Skin of body (tissue), 3 donors: ENCODE measurements around the gene CFAP61. TPM values are rescaled to one million over a fixed set of nuclear protein-coding genes. Genes with fewer than 3 reads are reported as not detected.

Experiments used
- DNase-seq: peaks from one replicate; lab custom pipeline; 2025; lab: John Stamatoyannopoulos, UW
- small RNA-seq: library from RNA; depleted of rRNA; stranded (forward); fragments of <200 nt; gene quantifications from one replicate; pipeline ENCODE3, GENCODE V24; 2014; ENCODE audit warnings: low replicate concordance
- total RNA-seq: library from RNA; depleted of rRNA; stranded (reverse); fragments of >200 nt; gene quantifications from one replicate; pipeline ENCODE4 v1.2.3, GENCODE V29; 2014

CFAP61 gene
- total RNA-seq, 1 donor from 2014 or later: 0.20 TPM

DNA sequence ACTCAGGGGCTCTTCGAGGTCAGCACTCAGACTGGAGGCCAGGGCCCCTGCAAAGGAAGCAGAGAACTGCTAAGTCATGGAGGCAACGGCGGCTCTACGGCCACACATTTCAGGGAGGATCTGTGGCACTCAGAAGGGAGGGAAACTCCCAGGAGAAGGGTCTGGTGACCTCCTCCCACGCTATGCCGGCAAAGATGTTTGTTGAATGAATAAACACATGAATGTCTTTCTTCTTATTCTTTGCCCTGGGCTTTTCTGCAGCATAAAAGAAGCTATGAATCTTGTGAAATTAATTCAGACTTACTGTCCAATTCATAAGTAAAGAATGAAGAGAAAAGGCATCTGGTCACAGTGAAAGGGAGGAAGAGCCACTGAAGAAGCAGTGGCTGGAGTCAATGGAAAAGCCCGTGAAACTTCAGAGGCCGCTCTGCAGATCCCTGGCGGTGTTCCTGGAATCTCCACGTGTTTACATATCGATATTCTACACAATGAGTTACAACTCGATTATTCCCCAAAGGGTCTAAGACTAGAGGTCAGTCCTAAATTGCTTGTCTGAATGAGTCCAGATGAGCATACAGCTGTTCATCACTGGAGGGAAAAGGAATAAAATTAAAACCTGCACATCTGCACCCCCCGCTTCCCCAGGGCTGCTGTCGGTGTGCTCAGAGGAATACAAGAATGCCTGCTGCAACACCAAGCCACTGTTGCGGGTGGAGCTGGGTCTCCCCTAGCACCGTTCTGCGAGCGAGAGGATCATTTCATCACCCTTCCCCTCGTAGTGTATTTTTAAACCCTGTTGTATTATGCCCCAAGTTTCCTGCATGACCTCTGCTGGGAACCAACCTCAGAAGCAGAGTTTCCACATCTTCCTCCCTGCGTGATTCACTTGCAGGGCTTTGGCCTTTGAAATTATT, 341.1 kb downstream of the CFAP61 start:
- peak; percentile 18 for DNase-seq

DNA sequence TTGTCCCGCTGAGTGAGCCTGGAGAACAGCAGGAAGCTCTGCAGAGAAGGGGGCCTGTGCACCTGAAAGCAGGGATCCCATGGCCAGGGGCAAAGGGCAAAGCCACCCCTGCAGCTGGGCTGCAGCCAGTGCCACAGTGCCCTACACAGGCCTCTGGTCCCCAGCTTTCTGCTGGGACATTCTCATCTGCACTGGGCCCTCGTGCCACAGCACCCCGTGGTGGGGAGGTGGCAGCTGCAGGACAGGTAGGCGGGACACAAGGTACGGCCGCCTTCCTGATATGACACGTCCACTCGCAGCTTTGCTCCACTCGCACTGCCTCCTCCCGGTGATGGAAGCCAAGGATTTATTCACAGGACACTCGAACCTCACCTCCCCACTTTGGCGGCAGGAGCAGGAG, 342.8 kb downstream of the CFAP61 start:
- no peak for DNase-seq

DNA sequence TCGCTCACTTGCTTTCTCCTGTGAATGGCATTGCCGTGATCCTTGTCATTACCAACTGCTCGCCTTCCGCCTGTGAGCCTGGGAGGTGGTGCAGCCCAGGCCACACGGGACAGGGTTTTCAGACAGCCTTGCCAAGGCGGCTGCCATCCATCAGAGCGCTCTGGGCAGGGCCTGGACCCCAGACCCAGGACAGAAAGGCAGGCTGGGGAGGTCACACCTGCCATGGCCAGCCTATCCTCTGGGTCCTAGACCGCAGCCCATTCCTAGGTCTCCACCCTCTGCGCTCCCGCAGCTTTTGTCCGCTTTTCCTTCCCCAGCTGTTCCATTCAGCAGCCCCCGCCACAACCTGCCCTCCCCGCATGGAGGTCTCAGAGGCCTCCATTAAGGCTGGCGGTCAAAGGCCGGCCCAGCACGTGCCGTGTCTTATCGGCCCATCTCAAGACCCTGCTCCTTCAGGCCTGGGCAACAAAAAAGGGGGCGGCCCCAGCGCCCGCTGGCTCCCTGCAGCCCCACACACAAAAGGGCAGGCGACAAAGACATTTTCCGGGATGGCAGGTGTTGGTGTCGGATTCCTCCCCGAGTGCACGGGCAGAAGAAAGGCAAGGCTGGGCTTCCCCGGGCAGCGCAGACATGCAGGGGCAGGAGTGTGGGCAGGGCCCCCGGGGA, 343.7 kb downstream of the CFAP61 start:
- no peak for DNase-seq

DNA sequence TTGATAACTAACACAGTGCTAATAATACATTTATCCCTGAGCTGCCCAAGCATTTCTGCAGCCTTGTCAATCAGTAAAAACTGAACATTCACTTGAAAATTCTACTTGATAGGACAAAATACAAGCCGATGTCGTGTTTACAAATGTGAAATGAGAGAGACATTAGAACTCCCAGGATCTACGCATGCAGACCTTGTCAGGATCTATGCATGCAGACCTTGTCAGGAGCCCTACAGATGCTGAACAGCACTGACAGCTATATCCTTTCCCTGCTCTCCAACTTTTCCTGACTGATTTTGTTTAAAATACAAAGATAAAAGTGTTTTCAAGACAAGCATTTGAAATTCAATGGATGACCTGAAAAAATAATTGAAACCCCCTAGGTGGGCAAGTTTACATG, 344.5 kb downstream of the CFAP61 start:
- DNase-seq: no peak

DNA sequence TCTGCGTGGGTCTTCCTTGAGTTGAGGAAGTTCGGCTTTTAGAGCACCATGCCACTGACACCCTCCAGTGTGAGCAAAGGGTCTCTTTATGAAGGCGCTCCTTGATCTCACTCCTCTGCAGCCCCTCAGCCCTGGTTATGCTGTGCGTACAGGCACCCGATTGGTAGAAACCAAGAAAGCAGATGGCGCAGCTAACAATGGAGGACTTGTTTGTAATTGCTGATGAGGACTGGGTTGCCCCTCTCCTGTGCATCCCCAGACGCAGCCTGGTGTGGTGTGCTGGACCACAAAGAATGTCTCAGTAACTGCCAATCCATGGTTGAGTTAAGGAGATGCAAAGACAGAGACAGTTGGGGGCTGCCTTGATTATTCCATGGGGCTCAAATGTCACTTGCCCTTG, 345.8 kb downstream of the CFAP61 start:
- DNase-seq: no peak

DNA sequence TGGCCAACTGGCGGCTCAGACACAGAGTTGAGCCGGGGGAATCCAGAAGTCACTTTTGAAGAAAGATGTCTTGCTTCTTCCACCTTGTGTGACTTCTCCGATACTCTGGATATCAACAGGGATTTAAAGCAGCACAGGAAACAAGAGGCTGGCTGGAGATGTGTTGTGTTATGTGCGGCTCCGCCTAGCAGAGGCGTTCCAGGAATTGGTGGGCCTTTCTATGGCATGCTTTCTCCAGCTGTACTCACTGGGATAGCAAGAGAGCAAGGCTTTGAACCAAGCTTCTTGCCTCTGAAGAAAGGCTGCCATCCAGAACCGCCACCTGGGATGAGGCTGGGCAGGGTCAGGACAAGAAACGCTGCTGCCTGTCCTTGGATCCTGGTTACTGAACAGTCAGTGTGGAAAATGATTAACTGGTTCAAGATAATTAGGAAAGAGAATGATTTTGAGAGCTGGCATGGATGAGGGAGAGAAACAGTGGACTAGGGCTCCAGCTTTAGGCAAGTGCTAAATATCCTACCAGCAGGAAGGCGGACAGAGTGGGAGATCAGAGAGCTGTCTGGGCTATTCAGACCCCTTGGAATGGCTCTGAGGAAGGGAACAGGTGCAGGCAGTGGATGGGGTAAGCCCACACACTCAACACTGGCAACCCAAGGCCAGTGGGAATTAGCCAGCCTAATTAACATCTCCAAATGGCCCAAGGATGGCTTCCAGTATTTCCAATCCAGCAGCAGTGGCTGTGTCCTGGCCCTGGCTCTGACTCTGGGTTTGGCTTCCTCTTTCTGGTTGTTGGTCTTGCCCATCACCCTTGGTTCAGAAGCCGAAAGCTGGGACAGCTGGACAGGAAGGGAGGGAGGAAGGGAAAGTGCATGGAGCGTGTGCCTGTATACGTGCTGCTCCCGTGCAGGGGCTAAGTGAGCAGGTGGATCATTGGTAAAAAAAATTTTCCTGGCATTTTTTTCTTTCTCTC, 347.5 kb downstream of the CFAP61 start:
- no peak for DNase-seq

DNA sequence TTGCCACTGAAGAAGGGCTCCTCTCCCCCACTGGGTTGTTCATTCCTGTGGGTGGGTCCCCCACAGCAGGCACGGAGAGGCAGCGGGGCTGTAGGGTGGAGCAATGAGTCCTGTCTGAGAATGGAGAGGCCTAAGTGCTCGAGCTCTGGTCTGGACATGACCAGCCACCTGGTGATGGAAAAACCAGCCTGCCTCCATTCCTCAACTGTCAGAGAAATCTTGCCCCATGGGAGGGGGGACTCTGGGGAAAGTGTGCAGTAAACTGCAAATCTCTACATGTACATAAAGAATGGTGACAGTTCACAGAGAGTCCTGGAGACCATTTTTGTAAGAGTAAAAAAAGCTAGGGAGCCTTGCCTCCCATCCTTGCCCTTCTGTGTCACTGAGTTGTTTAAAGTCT, 349.7 kb downstream of the CFAP61 start:
- no peak for DNase-seq

DNA sequence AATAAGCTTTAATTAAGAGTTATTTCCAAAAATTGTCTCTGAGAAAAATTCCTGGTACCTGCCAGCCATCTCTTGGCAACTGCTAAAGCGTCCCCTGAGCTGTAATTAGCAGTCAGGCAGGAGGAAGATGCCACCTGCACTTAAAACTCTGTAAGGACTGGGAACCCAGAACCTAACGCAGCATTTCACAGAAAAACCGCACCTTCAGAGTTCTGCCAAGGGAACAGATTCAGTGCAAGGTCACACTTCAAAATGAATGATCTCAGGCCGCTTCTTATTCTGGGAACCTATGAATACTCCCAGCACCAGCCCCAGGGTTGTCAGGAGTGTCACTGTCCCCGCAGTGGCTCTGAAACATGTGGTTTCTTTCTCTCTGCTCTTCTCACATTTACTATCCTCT, 352.3 kb downstream of the CFAP61 start:
- DNase-seq: no peak

DNA sequence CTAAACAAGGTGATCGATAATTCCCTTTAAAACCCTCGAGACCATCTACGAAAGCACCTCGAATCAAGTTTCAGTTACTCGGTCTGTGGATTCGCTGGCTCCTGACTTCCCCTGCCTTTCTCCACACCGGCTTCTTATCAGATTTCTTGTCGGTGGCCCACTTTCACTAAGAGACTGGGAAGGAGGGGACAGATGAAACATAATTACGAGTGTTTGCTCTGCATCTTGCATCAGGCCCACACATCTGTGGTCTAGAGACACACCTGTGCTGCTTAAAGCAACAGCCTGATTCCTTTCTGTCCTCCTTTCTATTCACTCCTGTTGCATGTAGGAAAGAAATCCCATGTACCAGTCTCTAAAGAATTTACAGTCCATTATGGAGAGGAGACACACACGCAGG, 353.3 kb downstream of the CFAP61 start:
- DNase-seq: no peak

DNA sequence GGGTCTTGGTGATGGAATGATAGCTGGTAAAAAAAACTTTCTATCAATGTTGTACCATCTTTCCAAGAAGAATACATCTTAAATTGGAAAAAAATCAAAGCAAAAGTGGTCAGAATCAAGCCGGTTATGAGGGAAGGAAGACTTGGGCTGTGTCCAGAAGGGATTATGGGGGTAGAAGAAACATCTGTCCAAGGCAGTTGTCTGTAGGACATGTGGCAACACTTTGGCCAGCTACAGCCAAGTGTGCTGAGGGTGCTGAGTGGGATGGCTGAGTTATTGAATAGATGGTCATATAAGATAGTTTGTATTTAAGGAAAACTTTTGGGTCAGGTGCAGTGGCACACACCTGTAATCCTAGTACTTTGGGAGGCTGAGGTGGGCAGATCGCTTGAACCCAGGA, 354.0 kb downstream of the CFAP61 start:
- no peak for DNase-seq

DNA sequence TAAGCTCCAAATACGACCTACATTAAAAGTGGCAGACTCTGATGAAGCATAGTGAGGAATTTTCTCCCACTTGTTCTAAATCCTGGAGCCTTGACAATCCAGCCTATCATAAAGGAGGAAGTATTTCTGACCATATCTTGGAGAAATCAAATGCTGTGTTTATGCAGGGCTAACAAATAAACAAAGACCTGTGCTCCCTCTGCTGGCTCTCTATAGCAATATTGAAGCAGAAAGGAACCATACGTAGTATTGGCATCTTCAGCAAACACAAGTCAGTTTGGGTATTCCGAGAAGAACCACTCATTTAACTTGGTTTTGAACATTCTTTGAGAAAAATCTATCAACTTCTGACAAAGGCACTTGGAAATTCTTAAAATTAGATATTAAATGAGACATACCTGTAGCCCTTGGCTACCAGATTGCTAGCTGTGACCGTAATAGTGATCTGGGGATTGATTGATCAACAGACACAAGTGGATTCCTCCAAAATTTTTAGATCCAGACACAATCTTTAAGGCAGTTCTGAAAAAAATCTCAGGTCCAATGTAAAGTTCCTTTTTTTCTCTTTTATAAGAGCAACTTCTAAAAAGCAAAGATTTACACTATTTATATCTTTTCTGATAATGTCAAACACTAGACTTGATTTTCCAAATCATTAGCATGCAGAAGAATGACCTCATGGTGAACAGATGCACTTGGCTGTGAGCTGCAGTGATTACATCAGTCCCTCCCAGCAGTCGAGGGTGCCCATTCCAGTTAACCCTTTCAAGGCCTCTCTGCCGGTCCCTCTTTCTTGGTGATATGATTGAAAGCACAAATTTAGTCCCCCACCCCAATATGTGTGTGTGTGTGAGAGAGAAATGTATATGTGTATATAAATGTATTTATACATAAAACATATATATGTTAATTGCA, 355.8 kb downstream of the CFAP61 start:
- DNase-seq: peak; percentile 64

DNA sequence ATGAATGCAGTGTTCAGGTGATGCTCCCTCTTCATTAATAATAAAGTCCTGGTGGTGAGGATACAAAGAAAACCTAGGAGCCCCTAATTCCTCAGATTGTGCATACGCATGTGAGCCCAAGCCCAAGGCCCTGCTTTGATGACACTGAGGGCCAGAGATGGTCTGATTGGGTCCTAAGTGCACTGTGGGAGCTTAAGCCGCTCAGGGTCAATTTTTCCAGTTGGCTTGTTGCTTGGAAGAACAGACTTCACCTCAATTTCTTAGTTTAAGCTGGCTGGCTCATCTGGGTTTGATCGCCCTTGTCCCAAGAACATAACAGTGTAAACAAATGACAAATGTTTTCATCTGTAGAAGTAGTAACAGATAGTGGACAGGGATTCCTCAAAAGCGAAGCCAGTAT, 357.0 kb downstream of the CFAP61 start:
- no peak for DNase-seq

Small RNA genes within 50 kb of the gene (small RNA-seq; reads per million reads assigned to genes)
- not detected for gene RN7SL690P

Other genes with a start within 250 kb of the CFAP61 start
- 42.2 TPM for gene NAA20, start 35.2 kb upstream of the CFAP61 start, total RNA-seq
- 29.8 TPM for gene CRNKL1, start 66 bp upstream of the CFAP61 start, total RNA-seq